Measurements from ENCODE around the gene RPL36AL. TPM values are rescaled to one million over a fixed set of nuclear protein-coding genes. Genes with fewer than 3 reads are reported as not detected.

The RPL36AL gene
- polyA plus RNA-seq, 2 of the 4 experiments (the other 2 are of a cell fraction) = 390 to 469 TPM

- TF ChIP-seq RARB (CRISPR knock-in tag; IDR thresholded peaks at IDR 0.05) = 0 out of 2 replicates have a peak, but pooled peaks have one; percentile 37
- no peak for TF ChIP-seq ZFP36 (IDR thresholded peaks at IDR 0.05; ENCODE audit: borderline replicate concordance, partially characterized antibody)
Measured at GRCh38 chr14:49598485-49599300, 21.7 kb downstream of the RPL36AL start, which contains the start of gene LRR1 (continued).

GRCh38 chr14:49598189-49598484 is 22.3 kb downstream of the RPL36AL start:
- Histone ChIP-seq H3K4me3 (peak overlapping the region; percentile 62), H3K27ac (peak overlapping the region; percentile 92 to 96), H3K9me3 (no peaks in the 10 kb centered on the region), H3K4me1 (0 out of 3 replicates have a peak, but pooled peaks cover 7% of the 10 kb centered on the region), H3K4me2 (peak overlapping the region; percentile 88)
- FAIRE-seq (no peak), DNase-seq (ENCODE audit: low read depth in 1 of 2, low spot score in 1 of 2) (peak in 1 of 2 experiments; percentile 23), ATAC-seq (peak; percentile 11 to 26; a peak in 4 of 6 replicates)
- POLR2A ChIA-PET = interaction anchor here (1.3 to 2.8 kb wide), 3 partner anchors 10 to 22 kb away, joined by 3 to 27 read pairs (median 23); partner anchors contain the start of genes MGAT2, RPL36AL and RPS29
- TF ChIP-seq KDM1A (IDR thresholded peaks at IDR 0.05; ENCODE audit: low read depth) = no peak
- TF ChIP-seq CBX2 (IDR thresholded peaks at IDR 0.05; ENCODE audit: borderline replicate concordance, low read depth) = no peak
- TF ChIP-seq FOSB (CRISPR knock-in tag; IDR thresholded peaks at IDR 0.05) = no peak
- TF ChIP-seq, protein P1, sequence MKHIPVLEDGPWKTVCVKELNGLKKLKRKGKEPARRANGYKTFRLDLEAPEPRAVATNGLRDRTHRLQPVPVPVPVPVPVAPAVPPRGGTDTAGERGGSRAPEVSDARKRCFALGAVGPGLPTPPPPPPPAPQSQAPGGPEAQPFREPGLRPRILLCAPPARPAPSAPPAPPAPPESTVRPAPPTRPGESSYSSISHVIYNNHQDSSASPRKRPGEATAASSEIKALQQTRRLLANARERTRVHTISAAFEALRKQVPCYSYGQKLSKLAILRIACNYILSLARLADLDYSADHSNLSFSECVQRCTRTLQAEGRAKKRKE (CRISPR knock-in tag; IDR thresholded peaks at IDR 0.05; ENCODE audit: low read depth) = no peak
- TF ChIP-seq USF2 (IDR thresholded peaks at IDR 0.05) = no peak
- WGBS (ENCODE audit: missing lambda C conversion rate) = under 1% methylated on average over 15 of the region's 15 CpGs
- CTCF ChIA-PET = interaction anchor here (1.2 to 1.9 kb wide), 5 partner anchors 8 to 23 kb away, joined by 3 to 14 read pairs (median 4); partner anchors contain the start of genes MGAT2 and RPS29

- no peak overlapping the region for H3K27ac ChIP-seq
- 65% methylated on average over 4 of the region's 4 CpGs for WGBS (ENCODE audit: missing lambda C conversion rate)
- ChIA-PET POLR2A (interaction anchor here (0.7 kb wide), 1 partner anchor 8 kb away, joined by 3 read pairs; the partner anchor contains the start of gene RPS29), CTCF (interaction anchor here (1.3 to 2.2 kb wide), 2 partner anchors 8 to 12 kb away, joined by 4 to 18 read pairs; partner anchors contain the start of gene RPS29)
- DNase-seq (ENCODE audit: low read depth in 1 of 2, low spot score in 1 of 2) (peak in 1 of 2 experiments; percentile 38), ATAC-seq (no peak), FAIRE-seq (no peak)
- no peak overlapping the region for H3K4me3 ChIP-seq
- 0 out of 3 replicates have a peak, but pooled peaks cover 7% of the 10 kb centered on the region for H3K4me1 ChIP-seq
- no peaks in the 10 kb centered on the region for H3K9me3 ChIP-seq
- H3K4me2 ChIP-seq = no peak overlapping the region
- peak; percentile 33; the same call in 1 of the 2 replicates for TF ChIP-seq RFX5 (IDR thresholded peaks at IDR 0.05)
- no peak for TF ChIP-seq CEBPB (IDR thresholded peaks at IDR 0.05)
Measured at GRCh38 chr14:49594347-49595091, 25.9 kb downstream of the RPL36AL start.

- Histone ChIP-seq H3K4me1 (0 out of 3 replicates have a peak, but pooled peaks cover 7% of the 10 kb centered on the region), H3K4me2 (no peak overlapping the region), H3K4me3 (no peak overlapping the region), H3K27ac (no peak overlapping the region), H3K9me3 (no peaks in the 10 kb centered on the region)
- DNase-seq (ENCODE audit: low read depth in 1 of 2, low spot score in 1 of 2) = no peak
- FAIRE-seq = no peak
- peak in 1 of 2 experiments; percentile 32; a peak in 1 of 6 replicates for ATAC-seq
- POLR2A ChIA-PET = no interaction called here
- CTCF ChIA-PET = interaction anchor here (0.9 kb wide), 1 partner anchor 41 kb away, joined by 5 read pairs; no protein-coding TSS in a partner anchor
- TF ChIP-seq EP300 (IDR thresholded peaks at IDR 0.05) = no peak
- WGBS (ENCODE audit: missing lambda C conversion rate) = 37% methylated on average over 3 of the region's 3 CpGs
Measured at GRCh38 chr14:49593016-49593415, 27.4 kb downstream of the RPL36AL start.

GRCh38 chr14:49589387-49589786 is 31.0 kb downstream of the RPL36AL start:
- no peak overlapping the region for H3K4me2 ChIP-seq
- CTCF ChIA-PET = interaction anchor here (1.1 kb wide), 1 partner anchor 9 kb away, joined by 4 read pairs; the partner anchor contains the start of gene LRR1

More at GRCh38 chr14:49589387-49589786, 31.0 kb downstream of the RPL36AL start:
- WGBS (ENCODE audit: missing lambda C conversion rate) = 88% methylated on average over 3 of the region's 3 CpGs
- FAIRE-seq (no peak), ATAC-seq (no peak), DNase-seq (ENCODE audit: low read depth in 1 of 2, low spot score in 1 of 2) (no peak)
- no peaks in the 10 kb centered on the region for H3K9me3 ChIP-seq
- H3K4me3 ChIP-seq = no peak overlapping the region
- TF ChIP-seq FOSB (CRISPR knock-in tag; IDR thresholded peaks at IDR 0.05) (no peak), CBX2 (IDR thresholded peaks at IDR 0.05; ENCODE audit: borderline replicate concordance, low read depth) (no peak), REST (IDR thresholded peaks at IDR 0.05) (peak; percentile 67; the same call in 1 of the 2 replicates), RFX5 (IDR thresholded peaks at IDR 0.05) (no peak), RNF2 (IDR thresholded peaks at IDR 0.05; ENCODE audit: borderline replicate concordance, low read depth) (no peak), NFE2L2 (conservative IDR thresholded peaks at IDR 0.05; ENCODE audit: low read length) (no peak), FOSL2 (IDR thresholded peaks at IDR 0.05) (no peak), FOSL2 (CRISPR knock-in tag; IDR thresholded peaks at IDR 0.05) (no peak)
- no peak overlapping the region for H3K27ac ChIP-seq
- peaks cover 2% of the 10 kb centered on the region; the same call in 2 of the 3 replicates for H3K4me1 ChIP-seq
- POLR2A ChIA-PET = interaction anchor here (0.6 kb wide), 1 partner anchor 12 kb away, joined by 3 read pairs; no protein-coding TSS in a partner anchor

All from A549 (cell line).